GM10847 (cell line): ENCODE measurements around the gene CACNG8.

Source experiments
- POLR2A ChIP-seq: IDR thresholded peaks from 2 replicates; pipeline ENCODE4 v1.6.1; 2011; ENCODE audit not compliant: insufficient read length; ENCODE audit errors: extremely low read depth

The CACNG8 gene

GRCh38 chr19:53958823-53959757 lies 3.6 kb upstream of the CACNG8 start:
- TF ChIP-seq POLR2A: no peak

GRCh38 chr19:53960187-53960586 lies 2.5 kb upstream of the CACNG8 start:
- no peak for TF ChIP-seq POLR2A

- no peak for TF ChIP-seq POLR2A
Observed at GRCh38 chr19:53960886-53961285, 1.9 kb upstream of the CACNG8 start.

GRCh38 chr19:53961523-53962356 lies 997 bp upstream of the CACNG8 start:
- no peak for TF ChIP-seq POLR2A

GRCh38 chr19:53965091-53965490 lies 2.4 kb downstream of the CACNG8 start:
- TF ChIP-seq POLR2A: no peak

- TF ChIP-seq POLR2A: no peak
Observed at GRCh38 chr19:53966931-53967330, 4.2 kb downstream of the CACNG8 start.

GRCh38 chr19:53969366-53969765 lies 6.6 kb downstream of the CACNG8 start:
- no peak for TF ChIP-seq POLR2A

- no peak for TF ChIP-seq POLR2A
Observed at GRCh38 chr19:53971673-53972072, 8.9 kb downstream of the CACNG8 start.

GRCh38 chr19:53977429-53977990 lies 14.8 kb downstream of the CACNG8 start:
- no peak for TF ChIP-seq POLR2A

GRCh38 chr19:53977991-53978731 lies 15.4 kb downstream of the CACNG8 start:
- TF ChIP-seq POLR2A: no peak

GRCh38 chr19:53978975-53979801 lies 16.5 kb downstream of the CACNG8 start:
- TF ChIP-seq POLR2A: no peak

GRCh38 chr19:53980539-53981375 lies 18.0 kb downstream of the CACNG8 start:
- no peak for TF ChIP-seq POLR2A

GRCh38 chr19:53981376-53981951 lies 18.7 kb downstream of the CACNG8 start:
- no peak for TF ChIP-seq POLR2A
